ENCODE results near the gene C5orf63.

GRCh38 chr5:127002390-127002789 is 70.9 kb downstream of the C5orf63 start:
- TF ChIP-seq, protein P1, sequence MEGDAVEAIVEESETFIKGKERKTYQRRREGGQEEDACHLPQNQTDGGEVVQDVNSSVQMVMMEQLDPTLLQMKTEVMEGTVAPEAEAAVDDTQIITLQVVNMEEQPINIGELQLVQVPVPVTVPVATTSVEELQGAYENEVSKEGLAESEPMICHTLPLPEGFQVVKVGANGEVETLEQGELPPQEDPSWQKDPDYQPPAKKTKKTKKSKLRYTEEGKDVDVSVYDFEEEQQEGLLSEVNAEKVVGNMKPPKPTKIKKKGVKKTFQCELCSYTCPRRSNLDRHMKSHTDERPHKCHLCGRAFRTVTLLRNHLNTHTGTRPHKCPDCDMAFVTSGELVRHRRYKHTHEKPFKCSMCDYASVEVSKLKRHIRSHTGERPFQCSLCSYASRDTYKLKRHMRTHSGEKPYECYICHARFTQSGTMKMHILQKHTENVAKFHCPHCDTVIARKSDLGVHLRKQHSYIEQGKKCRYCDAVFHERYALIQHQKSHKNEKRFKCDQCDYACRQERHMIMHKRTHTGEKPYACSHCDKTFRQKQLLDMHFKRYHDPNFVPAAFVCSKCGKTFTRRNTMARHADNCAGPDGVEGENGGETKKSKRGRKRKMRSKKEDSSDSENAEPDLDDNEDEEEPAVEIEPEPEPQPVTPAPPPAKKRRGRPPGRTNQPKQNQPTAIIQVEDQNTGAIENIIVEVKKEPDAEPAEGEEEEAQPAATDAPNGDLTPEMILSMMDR (IDR thresholded peaks at IDR 0.05) = no peak
- TF ChIP-seq POLR2AphosphoS5 (IDR thresholded peaks at IDR 0.05) (no peak), POLR2A (IDR thresholded peaks at IDR 0.05) (no peak)

Measured in breast epithelium (tissue), 3 donors.